Endometrial microvascular endothelial cells (primary cell): Measurements from ENCODE around the gene SKI. TPM values are rescaled to one million over a fixed set of nuclear protein-coding genes. Genes with fewer than 3 reads are reported as not detected.

ENCODE experiments used
- in situ Hi-C: cut with HindIII; loops from 2 replicates; pipeline ENCODE4 v1.10.0; 2017; ENCODE audit warnings: low sequenced_read_pairs, low pct_unique_long_range_greater_than_20kb; ENCODE audit errors: inconsistent ontology term
- total RNA-seq: library from RNA; depleted of rRNA; stranded (reverse); fragments of >200 nt; gene quantifications from one replicate; pipeline ENCODE4 v1.2.3, GENCODE V29; 2015; ENCODE audit errors: inconsistent ontology term

SKI gene
- total RNA-seq, 1 donor from 2014 or later = 26.6 TPM

DNA sequence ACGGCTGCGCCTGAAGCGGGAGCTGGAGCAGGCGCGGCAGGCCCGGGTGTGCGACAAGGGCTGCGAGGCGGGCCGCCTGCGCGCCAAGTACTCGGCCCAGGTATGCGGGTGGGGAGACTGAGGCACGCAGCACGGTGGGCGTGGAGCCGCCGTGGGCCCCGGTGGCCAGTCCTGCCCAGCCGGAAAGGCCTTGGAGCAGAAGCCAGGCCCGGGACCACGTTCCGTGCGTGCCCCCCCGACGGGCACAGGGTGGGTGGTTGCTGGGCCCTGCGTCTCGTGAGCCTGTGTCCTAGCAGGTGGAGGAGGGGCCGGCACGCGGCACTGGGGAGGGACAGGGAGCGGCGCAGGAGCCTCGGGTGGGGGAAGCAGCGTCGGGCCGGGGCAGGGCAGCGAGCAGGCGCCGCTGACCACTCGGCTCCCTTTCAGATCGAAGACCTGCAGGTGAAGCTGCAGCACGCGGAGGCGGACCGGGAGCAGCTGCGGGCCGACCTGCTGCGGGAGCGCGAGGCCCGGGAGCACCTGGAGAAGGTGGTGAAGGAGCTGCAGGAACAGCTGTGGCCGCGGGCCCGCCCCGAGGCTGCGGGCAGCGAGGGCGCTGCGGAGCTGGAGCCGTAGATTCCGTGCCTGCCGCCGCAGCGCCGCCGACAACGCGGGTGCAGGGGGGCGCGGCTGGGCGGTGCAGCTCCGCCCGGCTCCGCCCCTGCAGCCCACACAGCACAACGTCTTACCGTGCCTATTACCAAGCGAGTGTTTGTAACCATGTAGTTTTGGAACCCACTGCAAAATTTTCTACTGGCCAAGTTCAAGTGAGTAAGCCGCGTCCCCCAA, 78.2 kb downstream of the SKI start:
- in situ Hi-C loops = loop anchor here (10.0 kb wide), 1 partner anchor 112 kb away; the partner anchor contains the start of gene FAAP20

DNA sequence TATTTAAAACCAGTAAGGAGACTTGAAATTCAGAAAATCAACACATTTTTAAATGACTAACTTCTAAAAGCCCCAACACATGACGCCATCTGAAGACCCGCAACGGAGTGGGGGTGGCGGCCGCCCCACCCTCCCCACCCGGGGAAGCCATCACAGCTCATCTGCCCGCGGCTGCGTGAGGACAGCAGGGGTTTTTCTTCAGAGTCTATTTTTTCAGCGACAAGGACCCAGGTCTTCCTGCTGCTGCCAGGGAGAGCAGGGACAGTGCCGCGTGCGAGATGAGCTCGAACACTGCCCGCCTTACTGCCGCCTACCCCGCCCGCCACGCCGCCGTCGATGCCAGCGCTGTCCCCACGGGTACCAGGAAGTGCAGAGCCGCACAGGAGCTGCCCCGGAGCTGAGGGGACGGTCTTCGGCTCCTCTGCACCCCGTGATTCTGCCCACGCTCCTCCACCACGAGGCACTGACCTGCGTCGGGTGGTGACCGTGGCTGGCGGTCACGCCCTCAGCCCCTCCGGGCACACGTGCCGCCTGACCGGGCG, 79.0 kb downstream of the SKI start:
- in situ Hi-C loops = loop anchor here (10.0 kb wide), 1 partner anchor 112 kb away; the partner anchor contains the start of gene FAAP20

DNA sequence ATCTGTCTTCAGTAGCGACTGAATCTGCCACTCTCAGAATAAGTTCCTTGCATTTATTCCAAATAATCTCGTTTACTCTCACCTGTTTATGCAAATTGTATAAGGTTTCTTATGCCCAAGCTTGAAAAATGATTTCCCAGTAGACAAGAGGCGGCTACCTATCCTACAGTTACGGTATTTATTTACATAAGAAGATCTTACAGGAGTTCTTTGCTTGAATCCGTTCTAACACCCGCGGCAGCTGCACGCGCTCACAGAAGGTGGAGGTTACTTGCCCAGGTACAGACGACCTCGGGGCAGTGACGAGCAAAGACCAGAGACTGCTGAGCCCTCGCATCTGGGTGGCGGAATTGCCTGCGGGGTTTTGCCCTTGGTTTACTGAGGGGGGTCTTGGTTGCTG, 79.9 kb downstream of the SKI start:
- in situ Hi-C loops = loop anchor here (10.0 kb wide), 1 partner anchor 113 kb away; the partner anchor contains the start of gene FAAP20

DNA sequence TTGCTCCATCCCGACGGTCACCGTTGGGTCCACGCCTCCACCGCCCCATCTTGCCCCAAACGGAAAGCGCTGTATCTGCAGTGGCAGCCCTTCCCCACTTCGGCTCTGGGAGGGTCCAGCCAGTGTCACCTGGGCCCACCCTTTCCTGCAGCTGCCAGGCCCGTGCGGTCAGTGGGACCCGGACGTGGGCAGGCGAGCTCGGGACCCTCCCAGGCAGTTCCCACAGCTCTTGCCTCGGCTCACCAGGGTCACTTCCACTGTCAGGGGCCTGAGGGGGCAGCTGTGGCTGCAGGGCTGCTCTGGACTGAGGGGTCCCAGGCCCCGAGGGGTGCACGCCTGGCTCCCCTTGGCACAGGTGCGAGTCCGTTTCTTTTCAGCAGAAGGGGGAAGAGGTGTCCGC, 80.7 kb downstream of the SKI start:
- in situ Hi-C loops = loop anchor here (10.0 kb wide), 1 partner anchor 114 kb away; the partner anchor contains the start of gene FAAP20

DNA sequence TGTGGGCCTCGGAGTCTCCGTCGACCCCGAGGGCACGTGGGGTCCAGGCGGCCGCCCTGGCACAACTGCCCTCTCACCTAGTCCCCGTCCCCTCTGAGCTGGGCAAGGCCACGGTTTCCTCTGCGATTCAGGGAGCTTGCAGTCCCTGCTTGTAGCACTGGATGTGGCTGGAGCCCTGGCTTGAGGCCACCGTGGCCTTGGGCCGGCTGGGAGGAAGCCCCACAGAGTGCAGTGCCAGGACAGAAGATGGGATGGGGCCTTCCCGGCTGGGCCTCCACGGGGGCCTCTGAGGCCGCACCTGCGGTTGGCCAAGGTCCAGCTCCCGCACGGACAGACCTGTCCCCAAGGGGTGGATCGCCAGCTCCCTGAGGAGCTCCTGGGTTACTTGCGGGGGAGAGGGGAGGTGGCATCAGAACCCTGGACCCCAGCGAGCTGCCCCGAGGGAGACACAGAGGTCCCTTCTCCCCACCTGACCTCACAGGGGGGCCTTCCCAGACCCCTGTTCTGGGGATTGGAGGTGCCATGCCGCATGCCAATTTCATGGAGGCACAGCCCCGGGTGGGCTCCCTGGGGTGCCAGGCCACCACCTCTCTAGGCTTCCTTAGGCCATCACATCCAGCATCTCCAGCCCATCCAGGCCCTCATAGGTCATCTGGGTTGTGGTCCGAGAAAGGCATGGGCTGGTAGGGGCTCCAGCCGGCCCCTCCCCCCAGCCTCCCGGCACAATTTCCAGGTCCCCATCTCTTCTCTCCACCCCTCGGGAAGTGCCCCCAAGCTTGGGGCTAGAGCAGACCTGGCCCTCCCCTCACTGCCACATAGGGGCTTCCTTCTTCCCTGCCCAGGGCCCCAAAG, 82.4 kb downstream of the SKI start:
- in situ Hi-C loops = no loop called here

DNA sequence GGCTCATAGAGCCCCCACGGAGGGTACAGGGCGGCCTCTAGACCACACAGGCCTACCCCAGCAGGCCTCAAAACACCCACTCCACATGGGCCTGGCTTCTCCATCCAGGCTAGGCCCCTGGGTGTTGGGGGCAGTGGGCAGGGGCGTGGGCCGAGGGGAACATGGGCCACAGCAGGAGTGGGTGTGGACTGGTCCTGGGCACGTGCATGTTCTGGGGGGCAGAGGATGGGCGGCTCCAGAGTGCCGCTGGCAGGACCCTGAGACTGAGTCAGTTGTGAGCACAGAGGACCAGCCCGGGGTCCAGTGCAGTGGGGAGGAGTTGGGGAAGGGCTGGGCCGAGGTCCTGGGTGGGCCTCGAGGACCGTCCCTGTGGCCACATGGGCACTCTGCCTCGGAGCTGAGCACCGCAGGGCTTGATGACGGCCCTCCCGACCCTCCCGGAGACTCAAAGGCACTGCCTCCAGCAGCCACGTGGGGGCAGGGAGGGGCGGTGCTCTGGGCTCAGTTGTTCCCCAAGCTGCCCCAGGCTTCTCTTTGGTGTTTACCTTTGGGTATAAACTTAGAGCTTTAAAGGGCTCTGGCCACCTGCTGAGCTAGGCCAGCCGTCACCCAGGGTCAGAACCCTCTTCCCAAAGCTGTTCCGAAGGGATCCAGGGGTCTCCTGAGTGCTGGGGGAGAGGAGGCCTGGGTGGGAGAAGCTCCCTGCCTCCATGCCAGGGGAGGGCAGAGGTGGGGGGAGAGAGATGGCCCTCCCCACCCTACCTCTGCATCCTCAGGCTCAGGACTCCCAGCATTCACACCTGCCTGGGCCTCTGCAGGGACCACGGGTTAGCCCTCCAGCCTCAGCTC, 83.3 kb downstream of the SKI start:
- in situ Hi-C loops = no loop called here

DNA sequence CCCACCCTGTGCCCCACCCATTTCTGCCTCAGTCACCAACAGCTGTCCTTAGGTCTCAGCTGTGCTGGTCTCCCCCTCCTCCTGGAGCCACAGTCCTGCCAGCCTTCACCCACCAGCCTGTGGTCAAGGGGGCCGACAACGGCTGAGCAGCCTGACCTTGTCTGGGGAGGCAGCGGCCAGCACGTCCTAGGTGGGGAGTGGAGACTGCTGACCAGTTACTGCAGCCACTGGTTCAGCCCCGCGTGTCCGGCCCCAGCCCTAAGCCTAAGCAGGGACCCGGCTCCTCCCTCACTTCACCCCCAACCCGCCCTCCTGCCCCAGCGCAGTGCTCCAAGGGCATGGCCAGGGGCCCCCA, 84.0 kb downstream of the SKI start:
- in situ Hi-C loops = no loop called here

DNA sequence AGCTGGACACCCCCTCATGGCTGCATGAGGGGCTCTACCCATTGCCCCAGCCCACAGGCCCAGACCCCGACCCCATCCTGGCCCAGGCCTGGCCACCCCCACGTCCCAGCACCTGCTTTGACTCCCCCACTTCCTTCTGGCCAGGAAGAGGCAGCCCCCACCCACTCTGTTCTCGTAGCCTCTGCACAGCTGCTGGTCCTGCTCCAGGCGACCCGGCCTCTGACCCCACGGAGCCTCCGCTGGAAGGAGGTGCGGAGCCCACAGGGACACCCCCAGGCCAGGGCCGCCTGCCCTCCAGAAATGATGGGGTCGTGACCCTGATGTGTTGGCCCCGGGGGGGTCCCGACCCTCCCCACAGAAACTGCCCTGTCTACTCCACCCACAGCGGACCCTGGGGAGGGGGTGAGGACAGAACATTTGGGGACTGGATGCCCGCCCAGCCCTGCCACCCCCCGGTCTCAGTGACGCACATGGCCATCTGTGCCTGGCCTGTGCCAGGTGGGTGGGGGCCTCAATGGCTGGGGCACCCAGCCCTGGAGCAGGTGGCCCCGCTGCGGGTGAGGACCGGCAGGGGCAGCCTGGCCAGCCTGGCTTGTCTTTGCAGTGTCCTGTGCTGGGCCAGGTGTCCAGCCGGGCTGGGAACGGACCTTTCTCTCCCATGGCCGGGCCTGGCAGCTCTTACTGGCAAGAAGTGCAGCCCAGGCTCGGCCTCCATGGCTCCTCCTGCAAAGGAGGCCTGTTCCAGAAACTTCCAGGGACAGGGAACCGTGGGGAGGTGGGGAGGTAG, 84.6 kb downstream of the SKI start:
- in situ Hi-C loops = no loop called here

DNA sequence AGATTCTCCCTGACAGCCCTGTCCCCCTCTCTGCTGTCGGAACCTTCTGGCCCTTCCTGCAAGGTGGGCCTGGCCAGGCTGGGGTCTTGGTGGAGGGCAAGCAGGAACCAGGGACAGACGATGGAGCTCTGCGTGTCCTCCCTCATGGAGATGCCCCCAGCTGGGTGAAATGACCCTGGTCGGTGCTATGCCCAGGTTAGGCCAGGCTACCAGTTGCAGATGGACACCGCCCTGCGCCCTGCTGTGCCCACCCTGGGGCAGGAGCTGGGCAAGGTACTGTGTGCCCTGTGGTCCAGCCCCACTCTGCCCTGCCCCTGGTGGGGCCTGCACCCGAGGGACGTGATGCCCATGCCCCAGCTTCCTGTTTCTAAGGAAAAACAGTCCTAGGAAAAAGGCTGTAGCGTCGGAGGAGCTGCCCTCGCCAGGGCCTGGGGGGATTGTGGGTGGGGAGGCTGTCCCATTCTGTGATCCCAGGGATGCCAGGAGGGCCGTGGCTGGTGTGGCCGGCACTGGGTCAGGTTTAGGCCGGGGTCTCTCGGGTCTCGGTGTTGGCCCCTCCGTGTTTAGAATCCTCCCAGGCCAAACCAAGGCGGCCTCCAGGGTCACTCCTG, 85.6 kb downstream of the SKI start:
- in situ Hi-C loops = no loop called here

DNA sequence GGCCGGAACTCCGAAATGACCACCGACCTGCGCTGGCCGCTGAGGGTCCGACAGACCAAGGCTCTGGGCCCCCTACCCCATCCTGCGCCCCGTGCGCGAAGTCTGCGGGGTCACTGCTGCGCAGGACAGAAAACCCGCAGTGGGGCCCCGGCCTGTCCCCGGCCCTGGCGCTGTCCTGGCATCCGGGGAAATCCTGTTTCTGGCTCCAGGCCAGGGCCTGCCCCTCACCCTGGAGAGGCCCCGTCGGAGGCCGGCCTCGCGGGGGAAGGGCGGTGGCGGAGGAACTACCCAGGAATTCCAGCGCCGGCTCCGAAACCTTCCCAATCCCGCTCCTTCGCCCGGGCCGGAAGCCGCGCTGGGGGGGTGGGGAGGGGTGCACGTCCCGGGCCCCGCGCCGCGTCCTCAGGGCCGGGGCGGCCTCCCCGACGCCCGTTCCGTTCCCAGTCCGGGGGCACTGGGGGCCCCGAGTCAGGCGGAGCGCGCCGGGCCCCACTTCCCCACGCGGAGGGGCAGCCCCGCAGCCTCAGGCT, 86.2 kb downstream of the SKI start:
- in situ Hi-C loops = no loop called here

DNA sequence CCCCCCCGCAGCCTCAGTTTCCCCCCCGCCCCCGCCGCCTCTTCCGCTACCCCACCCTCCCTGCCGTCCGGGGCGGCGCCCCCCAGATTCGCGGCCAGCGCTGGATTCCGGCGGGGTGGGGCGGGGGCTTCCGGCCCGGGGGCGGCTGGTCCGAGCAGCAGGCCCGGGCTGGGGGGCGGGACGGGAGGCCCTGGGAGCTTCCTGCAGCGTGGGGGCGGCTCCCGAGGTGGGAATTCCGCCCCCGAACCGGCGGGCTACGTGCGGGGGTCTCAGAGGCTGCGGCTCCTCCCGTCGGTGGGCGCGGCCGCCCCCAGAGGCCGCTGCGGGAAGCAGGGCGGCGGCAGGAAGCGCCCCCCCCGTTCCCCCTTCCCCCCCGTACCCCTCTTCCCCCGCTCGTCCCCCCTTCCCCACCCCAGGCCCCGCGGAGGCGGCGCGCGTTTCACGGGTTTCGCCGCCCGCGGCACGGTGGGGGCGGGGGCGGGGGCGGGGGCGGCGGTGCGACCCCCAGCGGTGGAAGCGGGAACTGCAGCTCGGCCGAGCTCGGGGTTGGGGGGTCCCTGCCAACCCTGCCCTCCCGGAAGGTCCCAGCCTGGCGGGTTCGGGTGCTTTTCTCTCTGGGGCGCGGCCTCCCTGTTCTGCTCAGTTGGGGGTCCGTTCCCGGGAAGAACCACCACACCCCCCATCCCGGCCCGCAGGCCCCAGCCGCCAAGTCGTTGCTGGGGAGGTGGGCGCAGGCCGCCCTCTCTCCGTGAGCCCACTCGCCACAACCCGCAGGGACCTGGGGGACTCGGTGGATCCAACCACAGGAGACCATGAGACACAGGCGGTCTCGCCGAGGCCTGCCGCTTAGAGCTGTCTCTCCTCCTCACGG, 86.9 kb downstream of the SKI start:
- in situ Hi-C loops = no loop called here

DNA sequence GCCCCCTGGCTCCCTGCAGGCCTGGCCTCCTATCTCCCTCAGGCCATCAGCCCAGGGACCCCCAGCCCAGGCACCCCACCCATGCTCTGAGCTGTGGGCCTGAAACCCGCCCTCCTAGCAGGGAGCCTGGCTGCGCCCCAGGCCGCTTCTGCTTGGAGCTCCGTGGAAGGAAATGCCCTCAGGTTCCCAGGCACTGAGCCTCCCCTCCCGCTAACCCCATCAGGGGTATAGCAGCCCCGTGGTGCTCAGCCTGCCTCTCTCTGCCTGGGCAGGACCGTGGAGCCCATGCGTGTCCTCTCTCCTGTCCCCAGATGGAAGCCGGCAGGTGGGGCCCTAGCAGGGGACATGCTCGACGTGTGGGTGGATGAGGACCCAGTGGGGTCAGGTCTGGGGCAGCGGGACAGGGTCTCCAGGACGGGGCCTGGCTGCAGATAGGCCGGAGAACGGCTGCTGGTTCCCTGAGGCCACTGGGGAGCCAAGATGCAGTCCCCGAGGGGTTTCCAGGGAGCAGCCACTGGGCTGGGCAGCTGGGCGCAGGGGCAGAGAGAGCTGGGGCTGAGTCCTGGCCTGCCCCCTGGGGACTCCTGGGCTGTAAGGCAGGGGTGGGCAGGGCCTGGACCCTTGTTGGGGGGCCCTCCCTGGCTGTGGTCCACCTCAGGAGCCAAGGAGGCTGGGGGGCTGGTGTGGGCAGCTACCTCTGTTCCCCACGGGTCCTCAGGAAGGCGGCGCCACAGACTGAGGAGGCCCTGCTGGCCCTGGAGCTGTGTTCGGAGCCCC, 87.7 kb downstream of the SKI start:
- in situ Hi-C loops = no loop called here

DNA sequence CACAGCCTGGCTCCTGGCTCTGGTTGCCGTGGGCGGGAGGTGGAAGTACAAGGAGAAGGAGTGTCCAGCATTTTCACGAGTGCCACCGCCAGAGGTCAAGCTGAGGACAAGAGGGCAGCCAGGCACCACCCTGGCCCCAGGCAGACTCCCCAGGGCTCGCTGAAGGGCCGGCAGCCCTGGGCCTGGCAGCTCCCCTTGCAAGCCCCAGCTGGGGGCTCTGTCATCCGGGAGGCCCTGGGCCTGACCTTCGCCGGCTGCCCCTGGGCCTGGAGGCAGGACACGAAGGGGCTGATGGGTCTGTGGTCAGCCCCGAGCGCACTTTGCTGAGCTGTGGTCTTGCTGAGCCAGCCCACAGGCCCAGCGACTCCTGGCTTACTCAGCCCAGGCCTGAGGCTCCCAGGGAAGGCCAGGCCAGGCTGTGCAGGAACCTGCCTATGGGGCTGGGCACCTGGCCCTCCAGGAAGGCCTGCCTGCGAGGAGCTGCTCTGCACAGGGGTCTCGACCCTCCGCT, 88.4 kb downstream of the SKI start:
- in situ Hi-C loops = no loop called here

DNA sequence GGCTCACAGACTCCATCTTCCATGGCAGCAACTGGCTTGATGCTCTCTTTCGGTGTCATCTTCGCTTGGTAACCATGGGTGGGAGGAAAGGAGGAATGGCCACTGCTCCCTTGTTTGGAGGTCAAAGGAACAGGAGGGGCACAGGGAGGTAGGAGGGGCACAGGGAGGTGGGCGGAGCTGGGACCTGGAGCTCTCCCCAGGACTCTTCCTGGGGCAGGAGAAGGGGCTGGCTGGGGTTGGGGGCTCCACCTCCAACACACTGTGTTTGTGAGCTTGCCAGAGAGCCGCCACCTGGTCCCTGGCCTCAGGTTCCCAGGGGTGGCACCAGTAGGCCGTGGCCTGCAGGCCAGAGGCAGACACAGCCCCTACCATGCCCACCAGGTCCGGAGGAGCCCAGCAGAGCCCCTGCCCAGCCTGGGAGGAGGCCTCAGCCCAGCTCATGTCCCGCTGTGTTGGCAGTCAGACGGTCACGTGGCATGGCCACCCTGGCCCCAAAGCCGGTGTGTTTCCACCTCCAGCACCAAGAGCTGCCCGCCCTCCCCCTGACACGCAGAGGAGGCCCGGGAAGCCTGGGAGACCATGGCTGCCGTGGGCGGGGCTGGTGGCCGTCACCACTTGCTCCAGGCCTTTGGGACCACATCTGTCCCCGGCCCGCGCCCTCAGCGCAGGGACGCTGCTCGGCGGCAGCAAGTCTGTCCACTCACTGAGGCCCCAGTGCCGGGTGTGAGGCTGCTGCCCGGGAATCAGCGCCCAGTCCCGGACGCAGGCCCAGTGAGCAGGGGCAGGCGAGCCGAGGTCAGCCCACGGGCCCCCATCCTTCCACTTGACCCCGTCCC, 89.3 kb downstream of the SKI start:
- in situ Hi-C loops = no loop called here
